ENCODE measurements around the gene NCK1. TPM values are rescaled to one million over a fixed set of nuclear protein-coding genes. Genes with fewer than 3 reads are reported as not detected.
A peak's percentile ranks its signal among the peaks of the same experiment; 100 is the strongest.
"Not testable (repeated sequence)": the region's sequence is repeated elsewhere in the genome, so short reads cannot be mapped to it uniquely, and the experiment has no call there.

The NCK1 gene
- total RNA-seq, 6 donors from 2014 or later = 26.2 to 61.7 (median 44.8) TPM

- no peak for ATAC-seq (ENCODE audit: low FRiP score in 2 of 2)
- Histone ChIP-seq H3K27me3 (no peaks in the 10 kb centered on the region), H3K9me3 (no peaks in the 10 kb centered on the region), H3K27ac (peak overlapping the region in 3 of 4 donors; percentile 17 to 37 (median 27)), H3K36me3 (peaks cover 0 to 8% (median 0%) of the 10 kb centered on the region in 4 donors), H3K4me3 (no peak overlapping the region), H3K4me1 (peaks cover 17 to 34% (median 27%) of the 10 kb centered on the region in 4 donors)
- no peak for TF ChIP-seq EP300 (IDR thresholded peaks at IDR 0.05)
- TF ChIP-seq POLR2AphosphoS5 (IDR thresholded peaks at IDR 0.05) = no peak
- no peak for TF ChIP-seq POLR2A (IDR thresholded peaks at IDR 0.05)
- no peak for TF ChIP-seq CTCF (IDR thresholded peaks at IDR 0.05)
- no peak for DNase-seq
Observed at GRCh38 chr3:136858381-136858780, 3.6 kb upstream of the NCK1 start.

- DNase-seq = no peak
- TF ChIP-seq POLR2AphosphoS5 (IDR thresholded peaks at IDR 0.05) = no peak
- Histone ChIP-seq H3K9me3 (no peaks in the 10 kb centered on the region), H3K27ac (peak overlapping the region in 2 of 4 donors; percentile 94), H3K4me3 (peak overlapping the region in 3 of 4 donors; percentile 63 to 88 (median 70)), H3K4me1 (peaks cover 22 to 38% (median 30%) of the 10 kb centered on the region in 4 donors), H3K36me3 (no peaks in the 10 kb centered on the region), H3K27me3 (no peaks in the 10 kb centered on the region)
- WGBS, 2 donors = 57 to 71% methylated on average over 4 of the region's 4 CpGs
- no peak for ATAC-seq (ENCODE audit: low FRiP score in 2 of 2)
Observed at GRCh38 chr3:136860541-136860940, 1.5 kb upstream of the NCK1 start.

- no peaks in the 10 kb centered on the region for H3K27me3 ChIP-seq
- peaks cover 21 to 40% (median 28%) of the 10 kb centered on the region in 4 donors for H3K4me1 ChIP-seq
- H3K4me3 ChIP-seq = peak overlapping the region; percentile 63 to 95 (median 79)
- DNase-seq (peak in 1 of 2 donors; percentile 81), ATAC-seq (ENCODE audit: low FRiP score in 2 of 2) (peak; percentile 72 to 76)
- 0 to 2% methylated on average over 16 to 27 of the region's 39 CpGs for WGBS, 2 donors
- no peaks in the 10 kb centered on the region for H3K36me3 ChIP-seq
- no peaks in the 10 kb centered on the region for H3K9me3 ChIP-seq
- TF ChIP-seq POLR2AphosphoS5 (IDR thresholded peaks at IDR 0.05) = no peak
- TF ChIP-seq EP300 (IDR thresholded peaks at IDR 0.05) = no peak
- no peak for TF ChIP-seq CTCF (IDR thresholded peaks at IDR 0.05)
- TF ChIP-seq POLR2A (IDR thresholded peaks at IDR 0.05) = no peak
- H3K27ac ChIP-seq = peak overlapping the region; percentile 94 to 96 (median 94)
Observed at GRCh38 chr3:136862617-136863322, 762 bp downstream of the NCK1 start.

GRCh38 chr3:136869282-136869681, 7.3 kb downstream of the NCK1 start:
- Histone ChIP-seq H3K4me1 (peaks cover 0 to 12% (median 8%) of the 10 kb centered on the region in 4 donors), H3K9me3 (no peaks in the 10 kb centered on the region), H3K27me3 (no peaks in the 10 kb centered on the region), H3K36me3 (peaks cover 0 to 31% (median 0%) of the 10 kb centered on the region in 4 donors), H3K4me3 (no peak overlapping the region), H3K27ac (no peak overlapping the region)
- no peak for TF ChIP-seq POLR2A (IDR thresholded peaks at IDR 0.05)
- no peak for TF ChIP-seq POLR2AphosphoS5 (IDR thresholded peaks at IDR 0.05)
- TF ChIP-seq CTCF (IDR thresholded peaks at IDR 0.05) = no peak
- no peak for TF ChIP-seq EP300 (IDR thresholded peaks at IDR 0.05)
- 89 to 96% methylated on average over 9 of the region's 9 CpGs for WGBS, 2 donors
- ATAC-seq (ENCODE audit: low FRiP score in 2 of 2) (no peak), DNase-seq (no peak)

GRCh38 chr3:136872258-136872657, 10.2 kb downstream of the NCK1 start:
- not testable (repeated sequence) for ATAC-seq (ENCODE audit: low FRiP score in 2 of 2); H3K9me3 ChIP-seq; DNase-seq; H3K4me3 ChIP-seq; H3K27me3 ChIP-seq; H3K27ac ChIP-seq
- 96 to 98% methylated on average over 3 of the region's 3 CpGs for WGBS, 2 donors
- Histone ChIP-seq H3K4me1 (peaks cover 0 to 14% (median 6%) of the 10 kb centered on the region in 4 donors), H3K36me3 (peaks cover 0 to 33% (median 0%) of the 10 kb centered on the region in 4 donors)

- not testable (repeated sequence) for ATAC-seq (ENCODE audit: low FRiP score in 2 of 2); H3K9me3 ChIP-seq; H3K27me3 ChIP-seq; H3K27ac ChIP-seq; H3K4me3 ChIP-seq; DNase-seq; H3K36me3 ChIP-seq
- H3K4me1 ChIP-seq = peaks cover 4 to 17% (median 11%) of the 10 kb centered on the region in 4 donors
- 90 to 100% methylated on average over 2 of the region's 2 CpGs for WGBS, 2 donors
Observed at GRCh38 chr3:136879510-136879909, 17.5 kb downstream of the NCK1 start.

Measured in upper lobe of left lung (tissue), 6 donors.